DMS79 treated with DMSO at 0.1 percent for 48 hours (cell line): ENCODE measurements around the gene VPS18.

Experiments
- DNase-seq: peaks from one replicate; lab custom pipeline; 2025; lab: John Stamatoyannopoulos, UW

Gene VPS18

GRCh38 chr15:40900256-40901052 is 6.2 kb downstream of the VPS18 start:
- no peak for DNase-seq

GRCh38 chr15:40901053-40901443 is 6.8 kb downstream of the VPS18 start:
- no peak for DNase-seq

DNA sequence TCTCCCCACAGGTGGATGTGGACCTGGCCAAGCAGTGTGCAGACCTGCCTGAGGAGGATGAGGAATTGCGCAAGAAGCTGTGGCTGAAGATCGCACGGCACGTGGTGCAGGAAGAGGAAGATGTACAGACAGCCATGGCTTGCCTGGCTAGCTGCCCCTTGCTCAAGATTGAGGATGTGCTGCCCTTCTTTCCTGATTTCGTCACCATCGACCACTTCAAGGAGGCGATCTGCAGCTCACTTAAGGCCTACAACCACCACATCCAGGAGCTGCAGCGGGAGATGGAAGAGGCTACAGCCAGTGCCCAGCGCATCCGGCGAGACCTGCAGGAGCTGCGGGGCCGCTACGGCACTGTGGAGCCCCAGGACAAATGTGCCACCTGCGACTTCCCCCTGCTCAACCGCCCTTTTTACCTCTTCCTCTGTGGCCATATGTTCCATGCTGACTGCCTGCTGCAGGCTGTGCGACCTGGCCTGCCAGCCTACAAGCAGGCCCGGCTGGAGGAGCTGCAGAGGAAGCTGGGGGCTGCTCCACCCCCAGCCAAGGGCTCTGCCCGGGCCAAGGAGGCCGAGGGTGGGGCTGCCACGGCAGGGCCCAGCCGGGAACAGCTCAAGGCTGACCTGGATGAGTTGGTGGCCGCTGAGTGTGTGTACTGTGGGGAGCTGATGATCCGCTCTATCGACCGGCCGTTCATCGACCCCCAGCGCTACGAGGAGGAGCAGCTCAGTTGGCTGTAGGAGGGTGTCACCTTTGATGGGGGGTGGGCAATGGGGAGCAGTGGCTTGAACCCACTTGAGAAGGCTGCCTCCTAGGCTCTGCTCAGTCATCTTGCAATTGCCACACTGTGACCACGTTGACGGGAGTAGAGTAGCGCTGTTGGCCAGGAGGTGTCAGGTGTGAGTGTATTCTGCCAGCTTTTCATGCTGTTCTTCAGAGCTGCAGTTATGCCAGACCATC is 8.6 kb downstream of the VPS18 start:
- DNase-seq: no peak

DNA sequence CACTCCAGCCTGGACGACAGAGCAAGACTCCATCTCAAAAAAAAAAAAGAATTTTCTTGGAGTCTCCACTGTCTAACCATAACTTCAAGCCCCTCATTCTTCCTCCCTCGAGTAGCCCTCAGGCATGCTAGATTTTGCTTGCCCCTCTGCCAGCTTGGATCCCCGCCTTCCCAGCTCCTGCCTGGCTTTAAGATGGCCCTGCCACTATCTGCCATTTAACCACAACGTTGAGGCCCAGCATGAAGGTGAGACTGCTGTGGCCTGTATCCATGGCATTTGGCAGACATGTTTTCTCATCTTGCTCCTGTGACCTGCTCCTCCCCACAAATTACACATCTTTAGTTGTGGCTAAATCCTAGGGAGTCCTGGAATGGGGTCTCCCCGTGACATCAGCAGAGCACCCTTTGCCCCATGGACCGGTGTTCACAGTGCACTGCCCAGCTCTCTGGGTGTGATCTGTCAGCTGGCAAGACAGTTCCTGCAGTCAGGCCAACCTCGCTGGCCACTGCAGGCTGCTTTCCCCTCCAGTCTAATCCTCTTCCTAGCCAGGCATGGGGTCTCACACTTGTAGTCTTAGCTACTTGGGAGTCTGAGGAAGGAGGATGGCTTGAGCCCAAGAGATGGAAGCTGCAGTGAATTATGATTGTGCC is 10.4 kb downstream of the VPS18 start:
- no peak for DNase-seq

DNA sequence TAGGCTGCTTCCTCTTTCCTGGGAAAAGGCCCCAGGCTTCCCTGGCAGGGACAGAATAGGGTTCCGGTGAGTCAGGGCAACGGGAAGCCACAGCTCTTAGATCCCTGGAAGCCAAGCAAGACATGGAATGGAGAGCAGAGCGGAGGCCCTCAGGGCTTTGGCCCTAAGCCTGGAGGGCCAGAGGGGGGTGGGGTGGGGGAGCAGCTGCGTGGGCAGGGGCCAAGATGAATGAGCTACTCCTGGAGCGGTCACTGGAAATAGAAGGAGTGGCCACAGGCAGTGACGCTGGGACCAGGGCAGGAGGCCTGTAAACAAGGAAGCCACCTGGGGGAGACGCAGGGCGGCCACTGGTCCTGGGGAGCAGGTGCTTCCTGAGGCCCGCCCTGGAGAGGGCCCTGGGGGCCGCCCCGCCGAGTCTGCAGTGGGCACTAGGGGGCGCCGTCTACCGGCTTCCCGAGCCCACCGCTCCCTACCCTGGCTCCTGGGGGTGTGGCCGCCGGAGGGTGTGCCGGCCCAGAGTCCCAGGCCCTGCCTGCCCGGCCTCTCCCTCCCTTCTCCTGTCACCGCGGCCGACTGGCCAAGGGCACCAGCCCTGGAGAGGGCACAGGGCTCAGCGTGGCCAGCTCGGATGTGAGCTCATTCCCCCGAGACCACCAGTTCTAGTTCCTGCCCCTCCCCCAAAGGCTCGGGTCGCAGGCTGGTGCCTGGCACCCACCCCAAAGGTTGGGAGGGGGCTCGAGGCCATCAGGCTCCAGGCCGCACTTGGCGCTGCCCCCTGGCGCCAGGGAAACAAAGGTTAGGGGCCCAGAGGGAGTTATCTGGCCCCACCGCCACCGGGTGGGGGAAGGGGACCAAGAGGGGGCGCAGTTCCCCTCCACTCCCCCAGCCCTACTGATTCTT is 12.1 kb downstream of the VPS18 start:
- DNase-seq: peak; percentile 56

GRCh38 chr15:40906991-40907802 is 12.9 kb downstream of the VPS18 start:
- peak; percentile 46 for DNase-seq

DNA sequence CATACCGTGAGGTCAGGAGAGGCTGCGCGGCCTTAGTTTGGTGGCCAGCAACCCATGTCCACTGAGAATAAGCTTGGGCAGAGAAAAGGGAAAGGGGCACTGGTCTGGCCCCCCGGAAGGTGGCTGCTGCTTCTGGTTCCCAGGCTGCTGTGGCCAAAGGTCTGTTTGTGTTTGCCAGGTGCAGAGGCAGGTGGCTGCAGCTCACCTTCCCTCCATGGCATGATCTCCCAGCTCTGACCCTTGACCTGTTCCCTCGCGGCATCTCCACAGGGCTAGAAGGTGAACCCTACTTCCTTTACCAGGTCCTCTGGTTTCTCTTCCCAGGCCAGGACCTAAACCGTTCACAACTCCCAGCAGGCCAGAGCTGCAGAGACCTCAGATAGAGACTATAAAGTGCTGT is 13.8 kb downstream of the VPS18 start:
- DNase-seq: no peak

- DNase-seq: no peak
These were observed 15.7 kb downstream of the VPS18 start for GRCh38 chr15:40909662-40910630.

DNA sequence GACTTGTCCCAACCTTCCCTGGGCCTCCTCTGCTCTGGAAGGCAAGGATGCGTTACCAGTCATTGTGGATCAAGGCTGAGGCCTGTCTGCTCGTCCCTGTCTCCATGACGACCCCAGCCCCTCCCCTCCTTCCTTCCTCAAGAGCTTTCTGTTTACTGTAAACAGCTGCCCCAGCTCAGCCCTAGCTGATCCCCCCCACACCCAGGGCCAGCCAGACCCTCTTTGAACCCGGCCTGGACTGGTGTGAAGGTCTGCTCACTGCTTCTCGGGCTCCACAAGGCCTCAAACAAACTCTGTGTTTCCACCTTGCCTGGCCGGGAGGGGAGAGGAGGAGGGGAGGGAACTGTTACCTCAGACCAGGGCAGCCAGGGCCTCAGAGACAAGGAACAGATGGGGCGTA is 16.9 kb downstream of the VPS18 start:
- DNase-seq: no peak

- no peak for DNase-seq
These were observed 17.4 kb downstream of the VPS18 start for GRCh38 chr15:40911693-40912092.

- no peak for DNase-seq
These were observed 18.2 kb downstream of the VPS18 start for GRCh38 chr15:40912478-40912877.

DNA sequence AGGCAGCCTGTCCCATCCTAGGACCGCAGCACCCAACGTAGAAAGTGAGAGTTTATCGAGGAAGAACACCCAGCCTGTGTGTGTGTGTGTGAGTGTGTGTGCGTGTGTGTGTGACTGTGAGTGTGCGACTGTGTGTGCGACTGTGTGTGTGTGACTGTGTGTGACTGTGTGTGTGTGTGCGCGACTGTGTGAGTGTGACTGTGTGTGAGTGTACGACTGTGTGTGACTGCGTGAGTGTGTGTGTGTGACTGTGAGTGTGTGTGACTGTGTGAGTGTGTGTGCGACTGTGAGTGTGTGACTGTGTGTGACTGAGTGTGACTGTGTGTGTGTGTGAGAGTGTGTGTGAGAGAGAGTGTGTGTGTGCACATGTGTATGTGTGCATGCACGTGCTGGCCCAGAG is 19.8 kb downstream of the VPS18 start:
- DNase-seq: no peak

GRCh38 chr15:40914486-40914885 is 20.2 kb downstream of the VPS18 start:
- DNase-seq: no peak

GRCh38 chr15:40915116-40915661 is 20.9 kb downstream of the VPS18 start:
- no peak for DNase-seq

DNA sequence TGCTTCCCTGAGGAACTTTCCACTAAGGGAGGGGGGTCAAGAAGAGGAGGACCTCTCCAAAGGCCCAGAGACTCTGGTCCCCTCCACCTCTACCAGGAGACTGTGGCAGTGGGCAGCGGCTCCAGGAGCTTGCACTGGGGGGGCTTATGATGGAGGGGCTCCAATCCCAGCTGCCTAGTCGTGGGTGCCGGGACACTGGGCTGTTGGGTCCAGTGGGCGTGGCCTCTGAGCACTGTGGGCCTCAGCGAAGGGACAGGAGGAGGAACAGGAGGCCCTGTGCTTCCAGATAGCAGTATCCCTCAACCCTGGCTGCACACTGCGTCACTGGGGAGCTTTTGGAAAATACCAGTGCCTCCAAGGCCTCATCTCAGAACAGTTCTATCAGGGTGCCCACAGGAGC is 21.4 kb downstream of the VPS18 start:
- DNase-seq: no peak

DNA sequence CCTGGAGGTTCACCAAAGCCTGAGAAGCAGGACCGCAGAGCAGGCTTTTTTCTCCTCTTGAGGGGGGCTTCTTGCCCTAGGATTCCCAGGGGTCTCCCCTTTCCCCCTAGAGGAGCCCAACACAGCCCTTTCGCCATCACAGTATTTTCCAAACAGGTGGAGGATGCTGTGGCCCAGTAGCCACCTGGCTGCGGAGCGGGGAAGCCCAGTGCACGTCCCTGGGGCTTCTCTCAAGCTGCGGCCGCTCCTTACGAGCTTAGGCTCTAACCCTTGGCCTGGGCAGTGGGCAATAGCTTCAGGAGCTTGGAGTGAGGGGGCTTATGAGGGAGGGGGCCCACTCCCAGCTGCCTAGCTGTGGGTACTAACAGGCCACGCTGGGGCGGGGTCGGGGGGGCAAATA is 23.3 kb downstream of the VPS18 start:
- no peak for DNase-seq

GRCh38 chr15:40918146-40918798 is 24.0 kb downstream of the VPS18 start:
- DNase-seq: no peak

- DNase-seq: no peak
These were observed 24.6 kb downstream of the VPS18 start for GRCh38 chr15:40918799-40919392.
